GM21825 (cell line): ENCODE results near the gene LRFN3.
"Not testable (repeated sequence)": the region's sequence is repeated elsewhere in the genome, so short reads cannot be mapped to it uniquely, and the experiment has no call there.

Experiments
- ATAC-seq: cut with Tn5 transposase; IDR thresholded peaks from one replicate; pipeline ENCODE4 v1.9.1; 2021; ENCODE audit warnings: mild to moderate bottlenecking, moderate library complexity; ENCODE audit not compliant: unreplicated experiment

LRFN3 gene

DNA sequence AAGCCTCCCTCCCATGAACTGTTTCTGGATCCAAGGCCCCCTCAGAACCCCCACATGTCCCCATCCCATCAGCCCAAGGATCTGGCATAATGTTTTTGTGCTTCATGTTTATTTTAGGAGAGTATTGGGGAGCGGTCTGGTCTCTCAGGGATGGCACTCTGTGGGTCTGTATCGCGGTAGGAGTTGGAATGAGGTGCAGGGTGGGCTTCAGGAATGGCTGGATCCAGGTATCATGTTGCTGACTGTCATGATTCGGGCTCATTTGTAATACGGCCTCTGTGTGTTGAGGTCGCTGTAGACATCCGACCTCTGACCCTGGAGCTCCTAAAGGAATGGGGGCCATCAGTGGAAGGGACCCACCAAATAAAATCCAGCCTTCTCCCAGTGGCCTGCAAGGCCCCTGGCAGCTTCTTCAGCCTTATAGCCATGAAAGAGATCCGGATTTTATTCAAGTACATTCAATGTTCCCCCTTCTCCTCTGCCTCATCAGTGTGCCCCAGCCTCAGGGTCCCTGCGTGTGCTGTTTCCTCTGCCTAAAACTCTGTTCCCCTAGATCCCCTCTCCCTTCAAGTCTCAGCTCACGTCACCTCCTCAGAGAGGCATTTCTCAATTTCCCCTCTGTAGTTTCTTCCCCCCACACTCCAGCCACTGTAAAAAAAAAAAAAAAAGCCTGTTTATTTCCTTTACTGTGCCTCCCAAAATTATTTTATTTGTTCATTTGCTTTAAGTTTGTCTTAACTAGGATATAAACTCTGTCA, 31.7 kb upstream of the LRFN3 start:
- ATAC-seq, result no peak

DNA sequence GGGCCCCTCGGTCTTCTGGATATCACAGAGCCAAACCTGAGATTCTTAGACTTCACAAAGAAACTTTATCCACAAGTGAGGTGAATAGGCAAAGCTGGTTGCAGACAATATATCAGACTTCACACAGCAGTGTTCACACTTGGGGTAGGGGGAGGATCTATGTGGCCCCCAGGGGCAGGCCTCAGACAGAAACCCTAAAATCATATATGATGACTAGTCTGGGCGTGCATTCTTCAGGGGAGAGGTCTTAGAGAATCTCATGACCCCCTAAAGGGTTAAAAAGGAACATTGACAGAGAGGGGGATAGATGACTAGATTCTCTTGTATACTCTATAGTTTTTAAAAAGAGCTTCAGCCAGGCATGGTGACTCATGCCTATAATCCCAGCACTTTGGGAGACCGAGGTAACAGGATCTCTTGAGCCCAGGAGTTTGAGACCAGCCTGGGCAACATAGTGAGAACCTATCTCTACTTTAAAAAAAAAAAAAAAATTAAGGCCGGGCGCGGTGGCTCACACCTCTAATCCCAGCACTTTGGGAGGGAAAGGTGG, 30.9 kb upstream of the LRFN3 start:
- ATAC-seq, result no peak

DNA sequence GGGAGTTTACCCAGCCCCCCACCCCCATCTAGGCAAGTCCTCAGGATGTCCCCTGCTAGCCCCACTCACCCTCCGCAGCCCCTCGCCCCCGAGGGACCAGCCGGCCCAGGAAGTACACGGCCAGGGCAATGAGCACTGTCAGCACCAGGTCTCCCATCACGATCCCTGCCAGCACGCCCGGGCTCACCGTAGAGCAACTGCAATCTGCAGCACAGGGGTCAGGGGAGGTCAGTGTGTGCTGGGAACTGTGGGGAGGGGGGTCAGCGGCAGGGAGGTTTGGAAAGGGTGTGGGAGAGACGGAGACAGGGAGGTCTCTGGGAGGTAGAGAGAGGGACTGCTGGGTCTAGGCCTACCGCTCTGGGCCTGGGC, 28.8 kb upstream of the LRFN3 start:
- no peak for ATAC-seq

DNA sequence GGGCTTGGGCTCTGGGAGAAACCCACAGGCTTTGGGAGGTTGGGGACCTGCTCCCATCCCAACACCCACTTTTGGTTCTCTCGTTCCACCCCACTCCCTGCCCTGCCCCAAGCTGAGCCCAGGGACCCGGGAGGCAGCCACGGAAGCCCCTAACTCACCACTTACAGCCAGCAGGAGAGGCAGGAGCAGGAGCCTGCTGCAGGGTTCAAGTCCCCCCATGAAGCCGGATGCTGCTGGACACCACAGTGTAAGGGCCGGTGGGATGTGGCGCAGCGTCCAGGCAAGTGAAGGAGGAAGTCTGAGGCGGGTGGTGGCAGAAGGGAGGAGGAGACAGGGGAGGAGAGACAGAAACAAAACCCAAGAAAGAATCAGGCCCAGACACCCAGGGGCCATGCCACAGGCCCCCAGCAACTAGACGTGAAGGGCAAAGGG, 28.1 kb upstream of the LRFN3 start, which contains the start of gene TYROBP:
Gene TYROBP, minus strand, starts transcription at position 286 of the 432 bp plus-strand sequence. Its CDS starts 67 bp downstream, at position 219.
- no peak for ATAC-seq

DNA sequence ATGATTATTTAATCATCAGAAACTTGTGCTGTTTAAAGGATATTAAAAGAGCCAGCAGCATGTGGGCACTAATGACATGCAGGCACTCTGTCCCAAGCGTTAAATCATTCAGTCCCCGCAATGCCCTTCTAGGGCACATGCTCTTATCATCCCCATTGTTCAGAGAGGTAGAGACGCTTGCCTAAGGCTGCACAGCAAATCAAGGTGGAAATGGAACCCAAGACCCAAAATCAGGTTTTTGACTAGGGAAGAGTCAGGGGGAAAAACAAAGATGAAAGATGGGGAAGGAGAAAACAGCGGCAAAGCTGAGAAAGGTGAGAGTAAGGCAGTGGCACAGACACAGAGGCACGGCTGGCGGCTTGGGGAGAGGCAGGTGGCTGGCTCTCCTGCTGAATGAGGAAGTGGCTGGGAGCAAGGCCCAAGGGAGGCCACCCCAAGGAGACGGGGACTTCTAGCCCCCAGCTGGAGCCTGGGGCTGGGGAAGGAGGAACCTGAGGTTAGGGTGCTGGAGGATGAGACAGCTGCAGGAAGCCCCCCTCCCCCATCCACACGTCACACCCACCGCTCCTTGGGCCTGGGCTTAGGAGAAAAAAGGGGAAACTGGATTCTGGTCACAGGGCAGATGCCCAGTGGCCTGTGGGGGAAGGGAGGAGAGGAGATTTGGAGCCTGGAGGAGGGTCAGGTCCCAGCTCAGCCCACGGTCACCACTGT, 27.0 kb upstream of the LRFN3 start:
- ATAC-seq, result no peak

DNA sequence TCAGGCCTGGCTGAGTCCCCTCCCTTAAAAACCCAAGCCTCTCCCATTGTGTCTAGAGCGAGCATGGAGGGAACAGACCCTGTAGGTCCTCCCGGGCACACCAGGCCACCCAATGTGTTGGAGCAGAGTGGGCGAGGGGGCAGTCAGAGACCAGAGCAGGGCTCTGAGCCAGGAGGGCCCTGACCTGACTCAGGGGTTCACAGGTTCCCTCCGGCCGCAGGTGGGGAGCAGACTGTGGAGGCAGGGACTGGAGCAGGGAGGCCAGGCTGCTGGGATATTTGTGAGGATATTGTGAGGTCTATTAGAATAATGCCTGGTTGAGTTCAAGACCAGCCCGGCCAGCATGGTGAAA, 26.5 kb upstream of the LRFN3 start:
- no peak for ATAC-seq

DNA sequence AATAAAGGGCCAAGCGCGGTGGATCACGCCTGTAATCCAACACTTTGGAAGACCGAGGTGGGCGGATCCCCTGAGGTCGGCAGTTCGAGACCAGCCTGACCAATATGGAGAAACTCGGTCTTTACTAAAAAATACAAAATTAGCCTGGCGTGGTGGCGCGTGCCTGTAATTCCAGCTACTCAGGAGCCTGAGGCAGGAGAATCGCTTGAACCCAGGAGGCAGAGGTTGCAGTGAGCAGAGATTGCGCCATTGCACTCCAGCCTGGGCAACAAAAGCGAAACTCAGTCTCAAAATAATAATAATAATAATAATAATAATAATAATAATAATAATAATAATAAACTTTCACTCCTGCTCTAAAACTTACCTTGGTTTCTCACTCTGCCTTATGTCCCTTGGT, 25.8 kb upstream of the LRFN3 start:
- not testable (repeated sequence) for ATAC-seq

DNA sequence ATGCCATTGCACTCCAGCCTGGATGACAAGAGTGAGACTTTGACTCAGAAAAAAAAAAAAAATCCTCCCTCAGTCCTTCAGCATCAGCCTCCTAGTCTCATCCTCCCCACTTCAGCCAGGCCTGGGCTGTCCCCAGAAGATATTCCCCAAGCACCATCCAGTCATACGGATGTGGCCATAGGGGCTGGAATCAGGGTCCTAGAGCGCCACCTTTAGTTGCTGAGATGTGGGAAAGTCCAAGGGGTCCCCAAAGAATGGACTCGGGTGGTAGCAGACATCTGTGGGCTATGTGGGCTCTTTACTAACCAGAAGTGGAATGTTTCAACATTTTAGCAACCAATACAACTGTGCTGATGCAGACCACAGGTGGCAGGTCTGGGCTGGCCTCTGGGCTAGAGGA, 25.0 kb upstream of the LRFN3 start:
- no peak for ATAC-seq

DNA sequence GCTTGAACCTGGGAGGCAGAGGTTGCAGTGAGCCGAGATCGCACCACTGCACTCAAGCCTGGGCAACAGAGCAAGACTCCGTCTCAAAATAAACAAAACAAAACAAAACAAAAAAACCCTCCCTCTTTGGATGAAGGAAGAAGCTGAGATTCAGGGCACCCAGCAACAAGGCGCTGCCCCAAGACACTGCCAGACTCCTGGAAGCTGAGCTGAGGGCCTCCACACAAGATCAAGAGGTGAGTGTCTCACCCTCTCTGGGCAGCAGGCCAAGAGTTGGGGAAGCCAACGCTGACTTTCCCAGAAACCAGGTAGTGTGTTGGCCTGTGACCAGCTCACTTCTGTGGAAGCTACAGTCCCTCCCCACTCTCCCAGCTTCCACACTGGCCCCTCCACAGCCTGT, 24.4 kb upstream of the LRFN3 start:
- ATAC-seq, result no peak

DNA sequence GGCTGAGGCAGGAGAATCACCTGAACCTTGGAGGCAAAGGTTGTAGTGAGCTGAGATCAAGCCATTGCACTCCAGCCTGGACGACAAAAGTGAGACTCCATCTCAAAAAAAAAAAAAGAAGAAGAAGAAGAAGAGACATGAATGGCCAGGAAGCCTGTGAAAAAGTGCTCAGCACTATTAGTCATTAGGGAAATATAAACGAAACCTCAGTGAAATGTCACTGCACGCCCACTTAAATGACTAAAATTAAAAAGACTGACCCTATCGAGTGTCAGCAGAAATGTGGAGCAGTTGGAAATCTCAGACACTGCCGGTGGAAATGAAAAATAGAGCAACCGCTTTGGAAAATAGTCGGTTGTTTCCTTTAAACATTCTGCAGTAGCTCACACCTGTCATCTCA, 22.6 kb upstream of the LRFN3 start:
- ATAC-seq, result no peak

DNA sequence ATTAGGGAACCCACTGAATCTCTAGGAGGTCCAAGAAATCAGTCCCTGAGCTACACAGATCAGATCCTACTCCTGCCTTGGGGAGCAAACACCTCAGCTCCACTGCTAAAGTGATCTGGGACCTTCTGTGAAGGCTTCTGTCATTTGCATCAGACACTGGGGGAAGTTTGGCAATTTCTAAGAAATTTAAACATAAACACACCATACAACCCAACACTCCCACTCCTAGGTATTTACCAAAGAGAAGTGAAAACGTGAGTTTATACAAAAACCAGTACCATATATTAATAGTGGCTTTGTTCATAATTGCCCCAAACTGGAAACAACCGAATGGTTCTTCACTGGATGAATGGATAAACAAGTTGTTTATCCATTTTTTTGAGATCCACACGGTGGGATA, 20.7 kb upstream of the LRFN3 start:
- no peak for ATAC-seq

DNA sequence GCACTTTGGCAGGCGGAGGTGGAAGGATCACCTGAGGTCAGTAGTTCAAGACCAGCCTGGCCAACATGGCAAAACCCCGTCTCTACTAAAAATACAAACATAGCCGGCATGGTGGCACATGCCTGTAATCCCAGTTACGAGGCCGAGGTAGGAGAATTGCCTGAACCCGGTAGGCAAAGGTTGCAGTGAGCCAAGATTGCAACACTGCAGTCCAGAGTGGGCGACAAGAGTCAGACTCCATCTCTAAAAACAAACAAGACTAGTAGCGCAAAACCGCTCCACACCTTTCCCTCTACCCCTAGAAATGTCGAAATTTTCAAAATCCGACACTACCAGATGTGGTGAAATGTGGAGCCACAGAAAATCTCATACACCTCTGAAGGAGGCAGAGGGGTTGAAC, 16.9 kb upstream of the LRFN3 start:
- no peak for ATAC-seq

DNA sequence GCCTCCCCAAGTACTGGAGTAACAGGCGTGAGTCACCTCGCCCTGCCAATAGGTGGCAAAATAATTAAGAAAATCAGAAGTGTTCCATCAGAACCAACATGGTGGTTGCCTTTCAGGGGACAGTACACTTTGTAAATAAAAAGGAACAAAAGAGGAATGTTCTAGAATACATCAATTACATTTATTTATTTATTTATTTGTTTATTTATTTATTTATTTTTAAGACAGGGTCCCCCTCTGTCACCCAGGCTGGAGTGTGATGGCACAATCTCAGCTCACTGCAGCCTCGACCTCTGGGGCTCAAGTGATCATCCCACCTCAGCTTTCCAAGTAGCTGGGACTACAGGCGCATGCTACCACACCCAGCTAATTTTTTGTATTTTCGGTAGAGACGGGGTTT, 15.2 kb upstream of the LRFN3 start:
- no peak for ATAC-seq

DNA sequence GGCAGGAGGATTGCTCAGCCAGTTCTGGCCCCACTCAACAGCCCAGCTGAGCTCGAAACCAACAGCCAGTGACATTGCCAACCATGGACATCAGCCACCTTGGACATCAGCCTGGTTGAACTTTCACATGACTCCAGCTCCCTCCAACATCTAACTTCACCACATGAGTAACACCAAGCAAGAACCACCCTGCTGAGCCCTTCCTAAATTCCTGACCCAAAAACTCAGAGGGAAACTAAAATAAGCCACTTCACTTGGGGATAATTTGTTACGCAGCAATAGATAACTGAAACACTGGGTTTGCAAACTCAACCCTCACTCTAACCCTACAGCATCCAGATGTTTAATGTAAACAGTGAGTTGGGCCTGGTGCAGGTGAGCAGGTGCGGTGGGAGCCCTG, 10.7 kb upstream of the LRFN3 start:
- no peak for ATAC-seq

DNA sequence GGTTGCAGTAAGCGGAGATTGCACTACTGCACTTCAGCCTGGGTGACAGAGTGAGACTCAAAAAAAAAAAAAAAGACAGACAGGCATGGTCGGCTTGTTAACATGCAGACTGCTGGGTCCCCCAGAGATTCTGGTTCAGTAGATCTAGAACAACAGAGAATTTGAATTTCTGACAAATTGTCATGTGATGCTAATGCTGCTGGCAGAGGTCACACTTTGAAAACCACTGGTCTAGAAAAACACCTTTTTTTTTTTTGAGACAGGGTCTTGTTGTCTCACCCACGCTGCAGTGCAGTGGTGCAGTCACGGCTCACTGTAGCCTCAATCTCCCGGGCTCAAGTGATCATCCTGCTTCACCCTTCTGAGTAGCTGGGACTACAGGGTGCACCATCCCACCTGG, 7.7 kb upstream of the LRFN3 start:
- no peak for ATAC-seq

DNA sequence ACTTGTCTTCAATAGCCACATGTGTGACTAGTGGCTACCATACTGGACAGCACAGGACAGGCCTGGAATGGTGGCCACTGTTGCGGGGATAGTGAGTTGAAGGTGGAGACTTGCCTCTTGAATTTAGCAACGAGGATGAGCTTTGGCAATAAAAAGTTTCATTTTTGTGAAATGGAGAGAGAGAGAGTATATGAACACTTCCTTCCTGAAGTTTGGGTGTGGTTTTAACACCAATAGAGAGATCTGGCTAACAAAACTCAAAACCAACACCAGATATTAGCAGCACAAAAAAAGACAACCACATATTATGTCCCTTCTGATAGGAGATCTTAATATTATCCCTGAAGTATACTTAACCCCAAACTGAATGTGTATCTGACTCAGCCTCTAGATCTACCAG, 6.3 kb upstream of the LRFN3 start:
- no peak for ATAC-seq

DNA sequence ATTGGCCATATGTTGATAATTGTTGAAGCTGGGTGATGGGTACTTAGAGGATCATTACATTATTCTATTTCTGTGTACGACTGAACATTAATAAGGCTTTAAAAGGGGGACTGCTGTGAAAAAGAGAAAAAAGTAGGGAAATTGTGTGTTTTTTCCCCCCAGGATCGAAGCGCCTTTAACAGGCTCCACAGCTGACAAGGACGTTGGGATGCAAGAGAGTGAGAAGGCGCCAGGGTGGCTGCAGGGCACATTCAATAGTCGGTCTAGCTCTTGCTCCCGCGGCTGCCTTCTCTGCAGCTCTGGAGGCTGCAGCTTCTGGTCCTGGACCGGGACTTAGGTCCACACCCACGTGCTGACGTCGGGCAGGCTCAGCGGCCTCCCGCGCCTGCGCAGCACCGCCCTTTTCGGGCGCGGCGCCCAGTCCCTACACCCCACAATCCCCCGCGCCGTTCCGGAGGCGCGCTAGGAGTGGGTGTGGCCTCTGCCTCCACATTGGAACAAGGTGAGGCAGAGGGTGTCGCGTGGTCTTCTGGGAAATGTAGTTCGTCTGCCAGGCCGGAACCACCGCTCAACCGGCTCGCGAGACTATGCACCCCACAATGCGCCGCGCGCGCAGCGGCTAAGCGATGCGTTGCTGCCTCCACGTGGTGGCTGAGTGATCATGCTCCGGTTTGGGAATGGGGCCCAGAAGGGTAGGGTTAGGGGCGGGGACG, 4.9 kb upstream of the LRFN3 start:
- peak; percentile 92 for ATAC-seq

DNA sequence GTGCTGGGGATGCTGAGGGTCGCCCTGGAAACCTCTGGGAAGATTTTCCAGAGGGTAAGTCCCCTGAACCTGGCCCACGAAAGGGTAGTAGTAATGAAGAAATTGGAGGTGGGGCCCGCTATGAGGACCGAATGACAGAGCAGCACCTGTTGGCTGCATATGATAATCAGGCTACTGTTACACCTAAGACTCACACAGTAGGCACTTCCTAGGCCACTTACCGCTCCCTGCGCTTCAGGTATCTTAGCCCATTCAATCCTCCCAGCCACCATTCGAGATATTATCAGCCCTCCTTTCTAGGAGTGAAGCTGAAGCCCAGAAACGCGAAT, 4.3 kb upstream of the LRFN3 start:
- no peak for ATAC-seq

DNA sequence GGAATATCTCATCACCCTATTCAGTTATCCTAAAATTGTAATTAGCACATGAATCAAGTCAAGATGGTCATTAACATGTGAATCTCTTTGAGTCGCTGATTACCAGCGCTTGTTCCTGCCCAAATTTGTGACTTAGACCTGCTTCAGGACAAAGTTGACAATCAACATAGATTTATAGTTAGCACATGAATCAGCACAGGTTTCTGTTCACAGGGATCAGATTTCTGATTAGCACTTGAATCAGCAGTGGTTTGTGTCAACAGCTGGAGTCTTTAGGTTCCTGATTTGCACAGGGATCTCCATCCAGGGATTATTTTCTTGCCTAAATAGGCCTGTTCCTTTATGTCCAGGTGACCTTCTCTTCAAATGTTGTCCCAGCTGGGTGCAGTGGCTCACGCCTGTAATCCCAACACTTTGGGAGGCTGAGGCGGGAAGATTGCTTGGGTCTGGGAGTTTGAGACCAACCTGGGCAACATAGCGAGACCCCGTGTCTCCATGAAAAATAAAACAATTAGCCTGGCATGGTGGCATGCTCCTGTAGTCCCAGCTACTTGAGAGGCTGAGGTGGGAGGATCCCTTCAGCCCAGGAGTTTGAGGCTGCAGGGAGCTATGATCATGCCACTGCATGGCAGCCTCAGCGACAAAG, 3.8 kb upstream of the LRFN3 start:
- no peak for ATAC-seq

DNA sequence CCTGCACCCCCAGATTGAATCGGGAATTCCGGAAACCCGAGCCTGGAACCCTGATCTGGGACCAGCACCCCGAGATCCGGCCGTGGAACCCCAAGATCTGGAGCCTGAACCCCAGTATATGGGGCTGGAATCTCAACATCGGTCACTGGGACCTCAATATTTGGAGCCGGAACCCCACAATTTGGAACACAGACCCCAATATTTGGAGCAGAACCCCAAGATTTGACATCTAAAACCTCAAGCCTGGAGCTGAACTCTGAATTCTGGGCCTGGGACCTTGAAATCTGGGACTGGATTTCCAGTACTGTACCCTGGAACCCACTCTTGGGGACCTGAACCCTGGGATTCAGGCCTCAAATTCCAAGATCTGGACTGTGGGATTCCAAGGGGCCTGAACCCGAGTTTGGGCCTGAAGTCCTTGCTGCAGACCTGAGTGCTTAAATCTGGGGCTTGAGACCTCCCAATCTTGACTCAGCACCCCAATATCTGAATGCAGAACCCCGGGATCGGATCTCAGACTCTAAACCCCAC, 629 bp downstream of the LRFN3 start:
- no peak for ATAC-seq
